K562 (cell line): ENCODE data around the gene NACAD. TPM values are rescaled to one million over a fixed set of nuclear protein-coding genes. Genes with fewer than 3 reads are reported as not detected.
A peak's percentile ranks its signal among the peaks of the same experiment; 100 is the strongest.

Source experiments
- ATAC-seq: fragments of 200-7000 bp; cut with Tn5 transposase; 3 replicates; pipeline ENCODE4 v1.9.1; 2020; ENCODE audit warnings: moderate library complexity
- BruUV-seq: library from RNA; stranded (reverse); fragments of 400-500 nt; replicated peaks from 2 replicates; lab custom pipeline; 2021; lab: Mats Ljungman, UMichigan
- CTCF ChIA-PET: fragments of 300-600 bp; formaldehyde crosslinking; extraction: SDS; loops from one replicate; lab custom pipeline; 2021; ENCODE audit warnings: low intra/inter-chr PET ratio; lab: Yijun Ruan, JAX
- POLR2A ChIA-PET: fragments of 300-600, 350-650 bp; sonication (Branson Sonifier 250); formaldehyde crosslinking; extraction: SDS; loops from one replicate; lab custom pipeline; 2021; ENCODE audit warnings: antibody characterized with exemption, inconsistent platforms; lab: Yijun Ruan, JAX
- DNase-seq, 4 experiments: peaks; one replicate each; pipeline versions ENCODE4 v3.0.0 to v3.0.0-alpha.2; 2011 to 2018; ENCODE audit warnings: low spot score in 3 of 4, mixed read lengths in 3 of 4; ENCODE audit errors: extremely low read depth in 1 of 4
- FAIRE-seq: peaks from 2 replicates; lab custom pipeline; 2011; peaks lifted over from hg19 to GRCh38; lab: Jason Lieb, UNC
- H2AFZ ChIP-seq: 2 replicates; pipeline ENCODE4 v1.6.0; 2011; ENCODE audit warnings: low read depth, low read length, control low read depth, inconsistent platforms
- H3K27ac ChIP-seq: fragments of 200-600 bp; 3 replicates; pipeline ENCODE4 v1.8.0; 2011; ENCODE audit warnings: low read depth, mild to moderate bottlenecking, control low read depth, inconsistent platforms, low read length, moderate library complexity, mixed read lengths; ENCODE audit errors: extremely low read depth
- H3K27me3 ChIP-seq, 2 experiments: fragments of 300-600 bp in 1 of 2; 2 replicates in 1 of 2; 3 replicates in 1 of 2; pipeline versions ENCODE4 v1.6.0 to v1.8.0; 2011; ENCODE audit warnings: inconsistent platforms in 2 of 2, low read length in 2 of 2, mild to moderate bottlenecking in 1 of 2, mixed read lengths in 1 of 2, moderate library complexity in 1 of 2; ENCODE audit not compliant: control insufficient read depth in 2 of 2, insufficient read depth in 2 of 2
- H3K36me3 ChIP-seq: fragments of 300-600 bp; 3 replicates; pipeline ENCODE4 v1.8.0; 2011; ENCODE audit warnings: mild to moderate bottlenecking, low read length, inconsistent platforms; ENCODE audit not compliant: control insufficient read depth, insufficient read depth
- H3K4me1 ChIP-seq, 2 experiments: fragments of 200-600 bp in 1 of 2; replicated peaks in 1 of 2; 2 replicates in 1 of 2; 3 replicates in 1 of 2; pipeline versions ENCODE4 v1.5.1 to v1.8.0; 2011; ENCODE audit warnings: inconsistent platforms in 2 of 2, low read length in 2 of 2, mild to moderate bottlenecking in 1 of 2, mixed read lengths in 1 of 2, moderate library complexity in 1 of 2; ENCODE audit not compliant: control insufficient read depth in 2 of 2, insufficient read depth in 2 of 2
- H3K4me2 ChIP-seq: 2 replicates; pipeline ENCODE4 v1.6.1; 2011; ENCODE audit warnings: low read length, control low read depth, inconsistent platforms, mixed read lengths; ENCODE audit not compliant: insufficient read depth
- H3K4me3 ChIP-seq: fragments of 200-600 bp; sonication (generic), shearing (Covaris generic); 2 replicates; pipeline ENCODE4 v1.5.1; 2016; ENCODE audit warnings: control low read depth, inconsistent platforms
- H3K79me2 ChIP-seq: fragments of 200-600 bp; 3 replicates; pipeline ENCODE4 v1.8.0; 2011; ENCODE audit warnings: low read length, inconsistent platforms; ENCODE audit not compliant: control insufficient read depth, insufficient read depth
- H3K9ac ChIP-seq, 2 experiments: 2 replicates each; pipeline versions ENCODE4 v1.6.0 to v1.6.1; 2011; ENCODE audit warnings: low read depth in 2 of 2, low read length in 2 of 2, control low read depth in 1 of 2, inconsistent platforms in 1 of 2, mild to moderate bottlenecking in 1 of 2, mixed read lengths in 1 of 2; ENCODE audit not compliant: insufficient read depth in 1 of 2
- H3K9me1 ChIP-seq: one replicate; pipeline ENCODE4 v1.6.0; 2011; ENCODE audit warnings: inconsistent platforms, mild to moderate bottlenecking, low read length, moderate library complexity; ENCODE audit not compliant: control insufficient read depth, insufficient read depth
- H3K9me3 ChIP-seq: replicated peaks from 2 replicates; pipeline ENCODE4 v1.5.1; 2011; ENCODE audit warnings: low read depth, low read length, inconsistent platforms; ENCODE audit not compliant: control insufficient read depth, insufficient read depth
- H4K20me1 ChIP-seq: replicated peaks from 2 replicates; pipeline ENCODE4 v1.6.1; 2011; ENCODE audit warnings: low read length, inconsistent platforms, mixed read lengths; ENCODE audit not compliant: control insufficient read depth, insufficient read depth
- ATF3 ChIP-seq, 2 experiments: fragments of 450-650 bp in 1 of 2; sonication (generic) in 1 of 2; formaldehyde crosslinking in 1 of 2; IDR thresholded peaks in 1 of 2; conservative IDR thresholded peaks in 1 of 2; 2 replicates each; pipeline versions ENCODE4 v1.6.1 to v1.8.1; 2016 to 2023; ENCODE audit warnings: mild to moderate bottlenecking in 2 of 2, moderate library complexity in 2 of 2, inconsistent platforms in 1 of 2, missing genetic modification reagents in 1 of 2
- BMI1 ChIP-seq: fragments of 150-350 bp; IDR thresholded peaks from 2 replicates; pipeline ENCODE4 v1.6.1; 2014; ENCODE audit warnings: low read length
- BRCA1 ChIP-seq, 2 experiments: fragments of 450-650 bp in 1 of 2; sonication (generic) in 1 of 2; formaldehyde crosslinking in 1 of 2; IDR thresholded peaks; 2 replicates each; pipeline versions ENCODE4 v1.5.0 to v1.6.1; 2017 to 2020; ENCODE audit warnings: mild to moderate bottlenecking in 1 of 2, missing genetic modification reagents in 1 of 2
- CBX1 ChIP-seq: sonication (generic); IDR thresholded peaks from 2 replicates; pipeline ENCODE4 v1.6.1; 2016; ENCODE audit warnings: antibody characterized with exemption, low read depth, mild to moderate bottlenecking
- E2F1 ChIP-seq: sonication (generic); formaldehyde crosslinking; IDR thresholded peaks from 2 replicates; pipeline ENCODE4 v1.8.1; 2023; ENCODE audit warnings: mild to moderate bottlenecking, missing genetic modification reagents, moderate library complexity
- MCM5 ChIP-seq: fragments of 450-650 bp; IDR thresholded peaks from 2 replicates; pipeline ENCODE4 v1.6.1; 2016; ENCODE audit warnings: low read depth
- MIER1 ChIP-seq: fragments of 450-650 bp; IDR thresholded peaks from 2 replicates; pipeline ENCODE4 v1.6.1; 2016; ENCODE audit warnings: antibody characterized with exemption, mild to moderate bottlenecking, low read depth
- NEUROD1 ChIP-seq: fragments of 150-350 bp; IDR thresholded peaks from 2 replicates; pipeline ENCODE4 v1.6.1; 2014; ENCODE audit warnings: borderline replicate concordance, low read length, low read depth; ENCODE audit not compliant: partially characterized antibody
- NUFIP1 ChIP-seq: fragments of 450-650 bp; IDR thresholded peaks from 2 replicates; pipeline ENCODE4 v1.6.1; 2018; ENCODE audit not compliant: partially characterized antibody
- USF2 ChIP-seq: sonication (generic); formaldehyde crosslinking; IDR thresholded peaks from 2 replicates; pipeline ENCODE4 v1.5.0; 2020; ENCODE audit warnings: missing genetic modification reagents
- ZNF143 ChIP-seq: sonication (generic); formaldehyde crosslinking; IDR thresholded peaks from 2 replicates; pipeline ENCODE4 v1.9.0; 2022; ENCODE audit warnings: mild to moderate bottlenecking, missing genetic modification reagents
- ZNF263 ChIP-seq: sonication (generic); formaldehyde crosslinking; IDR thresholded peaks from 2 replicates; pipeline ENCODE4 v1.8.0; 2022; ENCODE audit warnings: mild to moderate bottlenecking, missing genetic modification reagents, borderline replicate concordance
- ZNF354B ChIP-seq: fragments of 250-450 bp; sonication (Bioruptor Pico); IDR thresholded peaks from 2 replicates; pipeline ENCODE4 v1.4.0; 2020
- ZNF79 ChIP-seq: fragments of 250-450 bp; sonication (Bioruptor Pico); IDR thresholded peaks from 2 replicates; pipeline ENCODE4 v1.4.0; 2020; ENCODE audit warnings: low read depth, mild to moderate bottlenecking, moderate library complexity
- WGBS: fragments of 100-300 bp; shearing (Covaris generic); methylation state at CpG from one replicate; pipeline ENCODE4 v1.1.6; 2016; ENCODE audit warnings: low coverage, mixed read lengths; ENCODE audit not compliant: insufficient coverage; ENCODE audit errors: missing lambda C conversion rate; 5-methylcytosine and 5-hydroxymethylcytosine counted together
- in situ Hi-C: fragments of 300-500 bp; cut with MboI; formaldehyde crosslinking; loops from 4 replicates; pipeline ENCODE4 v1.15.0; 2018; ENCODE audit warnings: inconsistent platforms, mixed read lengths
- intact Hi-C: fragments of 100-400 bp; cut with micrococcal nuclease; formaldehyde crosslinking; loops from 2 replicates; pipeline ENCODE4 v1.14.2; 2022
- polyA plus RNA-seq, 8 experiments: library from polyadenylated mRNA; depleted of rRNA in 4 of 8; stranded (reverse) in 5 of 8; unstranded in 3 of 8; fragments of >200 nt; fragmentation: Nextera tagmentation in 2 of 8; fragmentation: Illumina TruSeq in 1 of 8; extraction: Ambion mirVana in 2 of 8; extraction: Trizol in 1 of 8; gene quantifications; 2 replicates each; pipeline versions ENCODE4 v1.2.1 to v1.2.3, GENCODE V29; 2011 to 2014; ENCODE audit warnings: inconsistent platforms in 1 of 8, missing spikeins in 1 of 8
- total RNA-seq, 7 experiments: library from RNA; depleted of rRNA in 6 of 7; stranded (reverse); fragments of >200 nt in 6 of 7; fragmentation: Illumina TruSeq in 2 of 7; extraction: Trizol in 2 of 7; gene quantifications; 2 replicates each; pipeline versions ENCODE4 v1.2.1 to v1.2.3, GENCODE V29; 2011 to 2021; ENCODE audit warnings: low replicate concordance in 1 of 7

Gene NACAD
- total and polyA plus RNA-seq, 9 of the 15 experiments (the other 6 are each of a cell fraction or from before 2014, with no cell fraction given) = under 0.01 to 0.03 (median 0.02) TPM; not detected in 5

- Histone ChIP-seq H3K9me3 (no peaks in the 10 kb centered on the region), H4K20me1 (no peaks in the 10 kb centered on the region), H3K9ac (peak overlapping the region in 1 of 2 experiments; percentile 79; a peak in 2 of 4 replicates), H3K27me3 (no peaks in the 10 kb centered on the region), H3K4me1 (peaks cover 0 to 29% of the 10 kb centered on the region in 2 experiments; a peak in 3 of 5 replicates), H2AFZ (0 out of 2 replicates have a peak overlapping the region, but pooled peaks have one; percentile 3), H3K9me1 (peaks cover 3% of the 10 kb centered on the region), H3K4me2 (no peak overlapping the region), H3K4me3 (no peak overlapping the region), H3K79me2 (no peaks in the 10 kb centered on the region), H3K36me3 (no peaks in the 10 kb centered on the region), H3K27ac (no peak overlapping the region)
- BruUV-seq = no TSS peak
- ChIA-PET CTCF (no interaction called here), POLR2A (interaction anchor here (0.9 to 1.6 kb wide), 3 partner anchors 8 to 14 kb away, joined by 3 to 6 read pairs (median 4); partner anchors contain the start of gene TBRG4)
- TF ChIP-seq ZNF79 (CRISPR knock-in tag) = no peak
- no peak for TF ChIP-seq MIER1
- no peak for TF ChIP-seq BRCA1 (IDR thresholded peaks at IDR 0.05)
- no peak for TF ChIP-seq BRCA1 (CRISPR knock-in tag; IDR thresholded peaks at IDR 0.05)
- TF ChIP-seq USF2 (CRISPR knock-in tag) = no peak
- TF ChIP-seq ZNF354B (CRISPR knock-in tag) = no peak
- TF ChIP-seq MCM5 = no peak
- TF ChIP-seq ZNF263 (CRISPR knock-in tag) = no peak
- TF ChIP-seq CBX1 = no peak
- no peak for TF ChIP-seq E2F1 (CRISPR knock-in tag)
- no peak for TF ChIP-seq ZNF143
- TF ChIP-seq NEUROD1 = no peak
- TF ChIP-seq NUFIP1 = no peak
- TF ChIP-seq ATF3 (IDR thresholded peaks at IDR 0.05) = no peak
- no peak for TF ChIP-seq ATF3 (CRISPR knock-in tag; conservative IDR thresholded peaks at IDR 0.05)
- TF ChIP-seq BMI1 = no peak
- WGBS = 76% methylated on average over 11 of the region's 11 CpGs
- FAIRE-seq = no peak
- no peak for ATAC-seq
- DNase-seq = no peak
- intact Hi-C loops = no loop called here
- in situ Hi-C loops = no loop called here
Measured at GRCh38 chr7:45125193-45125904, 36.6 kb upstream of the NACAD start.
